ENCODE results near the gene TNFSF12. TPM values are rescaled to one million over a fixed set of nuclear protein-coding genes. Genes with fewer than 3 reads are reported as not detected.

Gene TNFSF12
- total RNA-seq, 2 donors from 2014 or later, result 54.6 to 98.3 TPM

GRCh38 chr17:7579834-7580603 lies 31.2 kb downstream of the TNFSF12 start:
- Histone ChIP-seq H3K27me3 (replicated peaks; ENCODE audit: insufficient read depth) (no peaks in the 10 kb centered on the region), H3K4me1 (ENCODE audit: control insufficient read depth in 1 of 2, low read depth in 2 of 2) (peaks cover 53 to 63% of the 10 kb centered on the region in 2 donors), H3K4me3 (peak overlapping the region; percentile 69), H3K9me3 (no peaks in the 10 kb centered on the region), H3K27ac (peak overlapping the region; percentile 75 to 88), H3K36me3 (peaks cover 37% of the 10 kb centered on the region)
- TF ChIP-seq CTCF (IDR thresholded peaks at IDR 0.05), result no peak
- DNase-seq (ENCODE audit: low spot score), result no peak
- no peak for ATAC-seq (ENCODE audit: insufficient number of reproducible peaks, low FRiP score, low read depth)

- Histone ChIP-seq H3K4me3 (peak overlapping the region; percentile 69), H3K27ac (peak overlapping the region; percentile 61 to 88), H3K27me3 (replicated peaks; ENCODE audit: insufficient read depth) (no peaks in the 10 kb centered on the region), H3K36me3 (peaks cover 28% of the 10 kb centered on the region), H3K4me1 (ENCODE audit: control insufficient read depth in 1 of 2, low read depth in 2 of 2) (peaks cover 49 to 55% of the 10 kb centered on the region in 2 donors), H3K9me3 (no peaks in the 10 kb centered on the region)
- TF ChIP-seq CTCF (IDR thresholded peaks at IDR 0.05), result no peak
- ATAC-seq (ENCODE audit: insufficient number of reproducible peaks, low FRiP score, low read depth) (no peak), DNase-seq (ENCODE audit: low spot score) (no peak)
Measured at GRCh38 chr17:7580604-7581575, 32.0 kb downstream of the TNFSF12 start.

GRCh38 chr17:7582396-7583252 lies 33.8 kb downstream of the TNFSF12 start:
- peak overlapping the region; percentile 75 for H3K4me3 ChIP-seq
- H3K36me3 ChIP-seq, result peaks cover 11% of the 10 kb centered on the region
- DNase-seq (ENCODE audit: low spot score) (no peak), ATAC-seq (ENCODE audit: insufficient number of reproducible peaks, low FRiP score, low read depth) (no peak)
- H3K9me3 ChIP-seq, result no peaks in the 10 kb centered on the region
- H3K27ac ChIP-seq, result peak overlapping the region; percentile 88 to 89
- H3K4me1 ChIP-seq (ENCODE audit: control insufficient read depth in 1 of 2, low read depth in 2 of 2), result peaks cover 49 to 55% of the 10 kb centered on the region in 2 donors
- no peaks in the 10 kb centered on the region for H3K27me3 ChIP-seq (replicated peaks; ENCODE audit: insufficient read depth)
- TF ChIP-seq CTCF (IDR thresholded peaks at IDR 0.05), result no peak

- DNase-seq (ENCODE audit: low spot score), result peak; percentile 87
- no peak for TF ChIP-seq CTCF (IDR thresholded peaks at IDR 0.05)
- H3K36me3 ChIP-seq, result peaks cover 2% of the 10 kb centered on the region
- H3K27me3 ChIP-seq (replicated peaks; ENCODE audit: insufficient read depth), result no peaks in the 10 kb centered on the region
- H3K9me3 ChIP-seq, result no peaks in the 10 kb centered on the region
- peaks cover 49 to 62% of the 10 kb centered on the region in 2 donors for H3K4me1 ChIP-seq (ENCODE audit: control insufficient read depth in 1 of 2, low read depth in 2 of 2)
- peak within 1 kb of the TSS; percentile 75 for H3K4me3 ChIP-seq
- ATAC-seq (ENCODE audit: insufficient number of reproducible peaks, low FRiP score, low read depth), result peak; percentile 76
- peak within 1 kb of the TSS; percentile 88 to 89 for H3K27ac ChIP-seq
Measured at GRCh38 chr17:7583253-7584109, 34.6 kb downstream of the TNFSF12 start, which contains the start of gene MPDU1. MPDU1 (plus strand) TSS chr17:7583852; CDS start chr17:7583863, 11 bp downstream.
